Lung (tissue), 16 donors: Measurements from ENCODE around the gene CDK15. TPM values are rescaled to one million over a fixed set of nuclear protein-coding genes. Genes with fewer than 3 reads are reported as not detected.

Experiments used
- ATAC-seq: fragments of 200-7000 bp; cut with Tn5 transposase; one replicate; pipeline ENCODE4 v1.9.1; 2020; ENCODE audit warnings: moderate number of reproducible peaks; ENCODE audit not compliant: insufficient read depth, low FRiP score
- DNase-seq, 3 donors: peaks; one replicate each; pipeline ENCODE4 v3.0.0-alpha.2; 2013 to 2017
- H3K27ac ChIP-seq, 2 donors: one replicate each; pipeline ENCODE4 v1.5.1; 2013; ENCODE audit warnings: mild to moderate bottlenecking in 2 of 2, moderate library complexity in 2 of 2, control low read depth in 1 of 2, inconsistent platforms in 1 of 2, low read depth in 1 of 2, low read length in 1 of 2
- H3K27me3 ChIP-seq, 3 donors: one replicate each; pipeline ENCODE4 v1.5.1; 2013; ENCODE audit warnings: low read length in 2 of 3; ENCODE audit not compliant: control insufficient read depth in 3 of 3, insufficient read depth in 3 of 3
- H3K36me3 ChIP-seq, 4 donors: one replicate each; pipeline ENCODE4 v1.5.1; 2013; ENCODE audit warnings: low read length in 4 of 4, mild to moderate bottlenecking in 1 of 4, moderate library complexity in 1 of 4; ENCODE audit not compliant: control insufficient read depth in 4 of 4, insufficient read depth in 4 of 4
- H3K4me1 ChIP-seq, 5 donors: one replicate each; pipeline ENCODE4 v1.5.1; 2013; ENCODE audit warnings: low read length in 5 of 5, mild to moderate bottlenecking in 2 of 5, moderate library complexity in 1 of 5; ENCODE audit not compliant: control insufficient read depth in 5 of 5, insufficient read depth in 5 of 5
- H3K4me3 ChIP-seq: one replicate; pipeline ENCODE4 v1.5.1; 2013; ENCODE audit warnings: mild to moderate bottlenecking, control low read depth, moderate library complexity
- H3K9ac ChIP-seq, 2 donors: one replicate each; pipeline ENCODE4 v1.5.1; 2013; ENCODE audit warnings: low read length in 2 of 2, control low read depth in 1 of 2; ENCODE audit not compliant: insufficient read depth in 1 of 2
- H3K9me3 ChIP-seq, 4 donors: one replicate each; pipeline ENCODE4 v1.5.1; 2013; ENCODE audit warnings: low read length in 3 of 4, mild to moderate bottlenecking in 1 of 4, moderate library complexity in 1 of 4; ENCODE audit not compliant: control insufficient read depth in 4 of 4, insufficient read depth in 3 of 4
- WGBS, 2 donors: extraction: QIAGEN DNeasy Blood & Tissue Kit; methylation state at CpG; one replicate each; pipeline ENCODE4 v1.1.7; 2013; 5-methylcytosine and 5-hydroxymethylcytosine counted together
- long read RNA-seq, 5 donors: transcript quantifications; one replicate each; lab custom pipeline, GENCODE V29; 2026
- polyA plus RNA-seq, 2 donors: library from polyadenylated mRNA; stranded (reverse); fragments of 200-250 nt; gene quantifications; one replicate each; pipeline ENCODE4 v1.2.1, GENCODE V29; 2013
- total RNA-seq, 2 donors: library from RNA; depleted of rRNA in 1 of 2; stranded (reverse); fragments of >200 nt in 1 of 2; gene quantifications; one replicate each; pipeline ENCODE4 v1.2.1, GENCODE V29; 2014 to 2021
- TF ChIP-seq, protein P1 (sequence below): IDR thresholded peaks from 2 replicates; pipeline ENCODE4 v1.5.1; 2012; ENCODE audit warnings: mild to moderate bottlenecking; ENCODE audit errors: control extremely low read depth, extremely low read depth
- donor health status: control.
- donor health status: control.
- donor health status: Bipolar disorder and iron deficiency.
- donor health status: healthy.
- donor health status: DM: yes; HTN: yes; CAD: no.

The CDK15 gene
- total RNA-seq (1 to 10 TPM in 1 of 2 donors, under 1 TPM in 1; 0.11 to 2.3 TPM), polyA plus RNA-seq (under 1 TPM; 0.07 to 0.12 TPM)
- long read RNA-seq, donor 1 = 0 reads
- long read RNA-seq, donor 2 = 0 reads
- long read RNA-seq, donor 3 = 0 reads
- long read RNA-seq, donor 4 = 0 reads
- long read RNA-seq, donor 5 = 0 reads

DNA sequence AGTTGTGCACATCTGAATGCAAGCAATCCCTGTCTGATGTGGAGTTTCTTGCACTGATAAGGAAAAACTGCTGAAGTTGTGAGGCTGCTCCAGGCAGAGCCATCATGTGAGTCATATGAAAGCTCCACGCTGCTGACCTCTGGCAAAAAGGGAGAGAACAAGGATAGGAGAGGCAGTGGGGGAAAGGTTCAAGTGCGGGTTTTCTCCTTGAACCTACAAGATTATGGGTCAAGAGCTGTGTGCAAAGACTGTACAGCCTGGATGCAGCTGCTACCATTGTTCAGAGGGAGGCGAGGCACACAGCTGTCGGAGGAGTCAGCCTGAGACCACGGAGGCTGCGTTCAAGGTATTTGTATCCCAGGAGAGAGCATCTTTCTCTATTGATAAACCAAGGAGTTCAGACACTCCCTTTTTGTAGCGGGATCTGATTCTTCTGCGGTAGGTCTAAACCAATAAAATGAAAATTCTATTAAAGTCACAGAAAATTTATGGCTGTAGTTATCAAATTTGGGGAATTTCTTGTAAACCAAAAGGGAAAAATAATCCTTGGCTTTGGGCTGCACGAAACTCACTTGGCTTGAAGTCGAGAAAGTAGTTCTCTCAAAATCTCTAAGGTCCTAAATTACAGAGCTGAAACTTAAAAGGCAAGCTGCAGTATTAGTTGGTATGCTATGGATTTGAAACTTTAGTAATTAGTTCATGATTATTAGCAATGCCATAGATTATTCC lies at the start of gene CDK15:
CDK15 (plus strand) TSS at position 96 of the 729 bp plus-strand sequence; CDS start at position 224, 128 bp downstream.
- 59 to 82% methylated on average over 10 of the region's 10 CpGs for WGBS, 2 donors
- H3K4me1 ChIP-seq = peaks cover 0 to 17% (median 2%) of the 10 kb centered on the region in 5 donors
- no peaks in the 10 kb centered on the region for H3K9me3 ChIP-seq
- ATAC-seq (no peak), DNase-seq (peak; percentile 15 to 67 (median 48))
- H3K9ac ChIP-seq = no peak within 1 kb of the TSS
- no peak within 1 kb of the TSS for H3K27ac ChIP-seq
- no peak within 1 kb of the TSS for H3K4me3 ChIP-seq
- TF ChIP-seq, protein P1, sequence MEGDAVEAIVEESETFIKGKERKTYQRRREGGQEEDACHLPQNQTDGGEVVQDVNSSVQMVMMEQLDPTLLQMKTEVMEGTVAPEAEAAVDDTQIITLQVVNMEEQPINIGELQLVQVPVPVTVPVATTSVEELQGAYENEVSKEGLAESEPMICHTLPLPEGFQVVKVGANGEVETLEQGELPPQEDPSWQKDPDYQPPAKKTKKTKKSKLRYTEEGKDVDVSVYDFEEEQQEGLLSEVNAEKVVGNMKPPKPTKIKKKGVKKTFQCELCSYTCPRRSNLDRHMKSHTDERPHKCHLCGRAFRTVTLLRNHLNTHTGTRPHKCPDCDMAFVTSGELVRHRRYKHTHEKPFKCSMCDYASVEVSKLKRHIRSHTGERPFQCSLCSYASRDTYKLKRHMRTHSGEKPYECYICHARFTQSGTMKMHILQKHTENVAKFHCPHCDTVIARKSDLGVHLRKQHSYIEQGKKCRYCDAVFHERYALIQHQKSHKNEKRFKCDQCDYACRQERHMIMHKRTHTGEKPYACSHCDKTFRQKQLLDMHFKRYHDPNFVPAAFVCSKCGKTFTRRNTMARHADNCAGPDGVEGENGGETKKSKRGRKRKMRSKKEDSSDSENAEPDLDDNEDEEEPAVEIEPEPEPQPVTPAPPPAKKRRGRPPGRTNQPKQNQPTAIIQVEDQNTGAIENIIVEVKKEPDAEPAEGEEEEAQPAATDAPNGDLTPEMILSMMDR = no peak
- H3K27me3 ChIP-seq = no peaks in the 10 kb centered on the region
- H3K36me3 ChIP-seq = no peaks in the 10 kb centered on the region

DNA sequence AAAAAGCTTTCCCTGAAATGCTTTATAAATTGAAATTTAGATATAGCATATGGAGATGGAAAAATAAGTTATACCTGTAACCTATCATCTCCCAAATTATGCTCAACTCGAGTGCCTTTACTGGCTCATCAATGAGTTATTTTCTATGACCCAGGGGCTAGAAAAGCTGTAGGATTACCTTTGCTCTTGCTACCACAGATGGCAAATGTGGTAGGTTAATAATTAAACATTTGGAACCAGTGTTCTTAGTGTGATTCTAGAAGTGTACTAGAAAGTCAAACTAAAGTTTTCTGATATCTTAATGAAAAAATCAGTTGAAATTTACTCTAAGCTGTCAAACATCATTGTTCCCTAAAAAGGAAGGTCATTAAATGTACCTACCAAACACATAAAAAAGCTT lies 48.1 kb upstream of the CDK15 start:
- DNase-seq (peak in 1 of 3 donors; percentile 25), ATAC-seq (no peak)
- TF ChIP-seq, protein P1 = no peak
- whole genome bisulfite sequencing, 2 donors = 0 to 49% methylated on average over 1 of the region's 1 CpG
- Histone ChIP-seq H3K9me3 (no peaks in the 10 kb centered on the region), H3K4me3 (no peak overlapping the region), H3K9ac (no peak overlapping the region), H3K36me3 (peaks cover 14 to 17% (median 15%) of the 10 kb centered on the region in 4 donors), H3K27ac (no peak overlapping the region), H3K4me1 (no peaks in the 10 kb centered on the region), H3K27me3 (no peaks in the 10 kb centered on the region)

DNA sequence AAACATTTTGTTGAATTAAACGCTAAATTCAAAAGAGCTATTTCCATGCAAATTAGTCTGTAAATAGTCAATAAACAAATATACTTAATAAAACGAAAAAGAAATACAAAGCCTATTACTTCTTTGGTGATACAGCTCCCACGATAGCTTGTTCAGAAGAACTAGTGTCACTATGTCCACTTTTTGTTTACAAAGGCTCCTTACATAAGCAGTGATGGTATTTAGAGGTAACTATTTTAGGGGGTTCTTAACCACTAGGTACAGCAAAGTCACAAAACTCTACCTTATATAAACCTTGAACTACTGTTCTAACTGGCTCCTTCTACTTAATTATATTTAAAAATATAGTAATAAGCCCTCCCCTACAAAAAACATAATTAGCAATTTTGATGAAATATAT lies 47.5 kb upstream of the CDK15 start:
- 80 to 94% methylated on average over 3 of the region's 3 CpGs for WGBS, 2 donors
- Histone ChIP-seq H3K36me3 (peaks cover 14 to 20% (median 15%) of the 10 kb centered on the region in 4 donors), H3K27ac (no peak overlapping the region), H3K9me3 (no peaks in the 10 kb centered on the region), H3K9ac (no peak overlapping the region), H3K27me3 (no peaks in the 10 kb centered on the region), H3K4me3 (no peak overlapping the region), H3K4me1 (no peaks in the 10 kb centered on the region)
- ATAC-seq (no peak), DNase-seq (no peak)
- TF ChIP-seq, protein P1 = no peak
